A172 (cell line): ENCODE results near the gene AXIN2. TPM values are rescaled to one million over a fixed set of nuclear protein-coding genes. Genes with fewer than 3 reads are reported as not detected.

ENCODE experiments used
- DNase-seq: peaks from one replicate; pipeline ENCODE4 v3.0.0-alpha.2; 2015; ENCODE audit warnings: low spot score
- total RNA-seq: library from RNA; depleted of rRNA; stranded (reverse); fragments of >200 nt; shearing (Covaris generic); gene quantifications from 2 replicates; pipeline ENCODE4 v1.2.3, GENCODE V29; 2014; rRNA removed

The AXIN2 gene, protein sequence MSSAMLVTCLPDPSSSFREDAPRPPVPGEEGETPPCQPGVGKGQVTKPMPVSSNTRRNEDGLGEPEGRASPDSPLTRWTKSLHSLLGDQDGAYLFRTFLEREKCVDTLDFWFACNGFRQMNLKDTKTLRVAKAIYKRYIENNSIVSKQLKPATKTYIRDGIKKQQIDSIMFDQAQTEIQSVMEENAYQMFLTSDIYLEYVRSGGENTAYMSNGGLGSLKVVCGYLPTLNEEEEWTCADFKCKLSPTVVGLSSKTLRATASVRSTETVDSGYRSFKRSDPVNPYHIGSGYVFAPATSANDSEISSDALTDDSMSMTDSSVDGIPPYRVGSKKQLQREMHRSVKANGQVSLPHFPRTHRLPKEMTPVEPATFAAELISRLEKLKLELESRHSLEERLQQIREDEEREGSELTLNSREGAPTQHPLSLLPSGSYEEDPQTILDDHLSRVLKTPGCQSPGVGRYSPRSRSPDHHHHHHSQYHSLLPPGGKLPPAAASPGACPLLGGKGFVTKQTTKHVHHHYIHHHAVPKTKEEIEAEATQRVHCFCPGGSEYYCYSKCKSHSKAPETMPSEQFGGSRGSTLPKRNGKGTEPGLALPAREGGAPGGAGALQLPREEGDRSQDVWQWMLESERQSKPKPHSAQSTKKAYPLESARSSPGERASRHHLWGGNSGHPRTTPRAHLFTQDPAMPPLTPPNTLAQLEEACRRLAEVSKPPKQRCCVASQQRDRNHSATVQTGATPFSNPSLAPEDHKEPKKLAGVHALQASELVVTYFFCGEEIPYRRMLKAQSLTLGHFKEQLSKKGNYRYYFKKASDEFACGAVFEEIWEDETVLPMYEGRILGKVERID
- 0.77 and 1.2 TPM in 2 replicates for total RNA-seq

GRCh38 chr17:65561452-65562205 lies at the start of gene AXIN2:
Gene AXIN2 (minus strand): TSS chr17:65561648. CDS start chr17:65558620, 3,028 bp downstream.
- peak; percentile 66 for DNase-seq

DNA sequence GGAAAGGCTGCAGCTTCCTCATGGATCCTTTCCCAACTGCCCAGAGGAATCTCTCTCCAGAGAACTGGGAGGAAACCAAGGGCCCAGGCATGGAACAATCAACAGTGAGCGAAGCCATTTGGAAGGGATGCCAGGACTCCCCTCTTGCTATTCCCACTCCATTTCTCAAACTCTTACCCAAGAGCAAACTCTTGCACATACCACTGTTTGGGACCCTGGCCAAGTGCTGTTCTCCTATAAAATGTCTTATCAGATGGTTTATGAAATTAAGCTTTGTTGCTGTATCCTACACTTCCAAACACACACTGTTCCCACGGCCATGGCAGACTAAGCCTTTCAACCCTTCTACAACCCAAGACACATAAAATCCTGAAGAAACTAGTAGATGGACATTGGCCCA lies 48.3 kb upstream of the AXIN2 start:
- no peak for DNase-seq

GRCh38 chr17:65609286-65609685 lies 47.8 kb upstream of the AXIN2 start:
- no peak for DNase-seq

GRCh38 chr17:65604070-65604469 lies 42.6 kb upstream of the AXIN2 start:
- peak; percentile 74 for DNase-seq

GRCh38 chr17:65601881-65602280 lies 40.4 kb upstream of the AXIN2 start:
- no peak for DNase-seq

DNA sequence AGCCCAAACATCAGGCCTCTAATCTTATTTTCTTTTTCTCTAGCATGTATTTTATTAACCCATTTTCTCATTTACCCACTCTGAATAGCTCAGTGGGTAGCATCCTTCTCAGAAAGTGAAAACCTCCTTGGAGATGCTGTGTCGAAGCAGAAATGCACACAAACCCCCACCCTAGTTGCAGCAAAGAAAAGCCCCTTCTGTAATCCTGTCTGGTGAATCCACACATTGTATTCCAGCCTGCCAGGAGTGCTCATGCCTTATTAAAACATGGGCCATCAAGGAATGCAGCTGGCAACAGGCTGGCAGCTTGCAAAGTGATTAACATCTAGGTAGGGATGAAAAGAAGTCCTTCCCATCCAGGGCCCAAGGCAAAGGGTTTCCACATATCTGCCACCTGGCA lies 39.7 kb upstream of the AXIN2 start:
- no peak for DNase-seq

DNA sequence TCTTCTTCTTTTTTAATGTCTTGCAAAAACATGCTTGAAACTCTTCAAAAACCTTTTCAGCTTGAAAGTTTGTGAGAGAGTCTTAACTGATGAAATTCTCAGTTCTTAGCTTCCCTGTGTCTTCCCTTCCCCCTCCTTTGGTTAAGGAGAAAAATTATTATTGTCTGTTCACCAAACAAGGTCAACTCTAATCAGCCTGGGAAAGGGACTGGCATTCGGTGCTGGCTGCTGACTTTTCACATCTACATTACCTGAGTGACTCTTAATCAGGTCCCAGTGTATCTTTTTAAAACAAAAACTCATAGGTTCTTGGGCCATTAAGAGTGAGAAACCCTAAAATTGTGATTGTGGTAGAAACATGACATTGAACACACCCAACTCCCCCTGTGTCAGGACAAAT lies 39.1 kb upstream of the AXIN2 start:
- no peak for DNase-seq

DNA sequence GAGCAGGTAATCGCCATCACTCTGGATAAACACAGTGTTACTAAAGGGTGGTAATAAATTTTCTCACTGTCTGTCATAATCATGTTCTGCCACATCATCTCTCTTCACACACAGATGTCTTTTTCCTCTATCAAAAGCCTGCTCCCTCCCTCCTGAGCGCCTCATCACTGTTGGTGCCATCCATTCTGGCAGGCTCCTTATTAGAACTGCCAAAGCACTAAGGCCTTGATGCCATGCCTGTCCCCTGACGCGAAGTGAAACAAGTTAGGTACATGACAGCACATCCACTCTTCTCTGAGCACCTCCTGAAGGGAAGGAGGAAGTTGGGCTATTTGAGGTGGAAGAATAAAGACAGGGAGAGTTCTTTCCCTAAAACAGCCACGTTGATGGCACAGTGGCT lies 38.2 kb upstream of the AXIN2 start:
- DNase-seq, result no peak

DNA sequence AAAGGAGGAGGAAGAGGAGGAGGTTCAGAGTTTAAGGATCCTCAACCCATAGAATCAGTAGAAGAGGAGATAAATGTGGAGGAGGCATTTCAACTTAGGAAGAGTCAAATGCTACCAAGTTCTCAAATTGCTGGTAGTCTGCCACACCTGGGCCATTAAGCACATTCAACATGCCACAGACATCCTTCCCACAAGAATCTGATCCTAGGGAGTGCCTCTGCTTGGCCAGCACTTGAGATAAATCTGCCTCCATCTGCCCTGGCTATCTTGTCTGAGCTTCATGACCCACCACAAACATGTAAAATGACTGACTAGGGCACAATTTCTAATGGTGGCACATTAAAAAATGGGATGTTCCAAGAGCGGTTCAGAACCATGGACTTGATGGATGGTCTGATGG lies 37.3 kb upstream of the AXIN2 start:
- DNase-seq, result no peak

- no peak for DNase-seq
Observed at GRCh38 chr17:65595071-65595656, 33.7 kb upstream of the AXIN2 start.

GRCh38 chr17:65593855-65594845 lies 32.7 kb upstream of the AXIN2 start:
- DNase-seq, result no peak

DNA sequence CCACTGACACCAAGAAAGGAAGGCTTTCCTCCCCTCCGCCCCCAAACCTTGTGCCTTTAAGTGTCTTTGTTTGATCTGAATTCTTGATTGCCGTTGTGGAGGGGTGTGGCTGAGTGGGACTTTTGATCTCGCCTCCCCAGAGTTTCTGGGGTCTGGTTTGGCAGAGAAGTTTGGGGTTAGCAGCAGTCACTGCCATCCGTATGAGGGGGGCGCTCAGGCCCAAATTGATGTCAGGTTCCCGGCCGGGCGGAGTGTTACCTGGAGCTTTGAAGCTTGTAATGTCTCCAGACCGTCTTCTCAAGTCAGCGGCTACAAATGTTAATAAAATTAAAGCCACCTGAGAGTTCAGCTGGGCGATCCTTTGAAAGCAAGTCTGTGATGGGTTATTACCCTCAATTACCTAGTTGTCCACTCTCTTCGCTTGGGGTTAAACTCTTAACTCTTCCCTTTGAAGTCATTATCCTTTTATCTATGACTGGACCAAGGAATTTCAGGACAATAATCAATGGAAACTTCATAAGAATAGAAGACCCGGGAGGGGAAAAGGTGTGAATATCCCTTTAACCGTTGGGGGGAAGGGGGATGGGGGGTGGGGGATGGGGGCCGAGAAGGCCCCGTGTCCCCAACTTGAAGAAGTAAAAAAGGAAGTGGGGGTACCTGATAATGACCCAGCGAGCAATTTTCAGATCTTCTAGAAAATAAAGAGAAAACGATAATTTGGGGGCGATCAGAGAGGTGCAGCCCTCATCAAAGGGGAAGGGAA lies 31.8 kb upstream of the AXIN2 start:
- DNase-seq, result no peak

- DNase-seq, result no peak
Observed at GRCh38 chr17:65592125-65592965, 30.9 kb upstream of the AXIN2 start.

DNA sequence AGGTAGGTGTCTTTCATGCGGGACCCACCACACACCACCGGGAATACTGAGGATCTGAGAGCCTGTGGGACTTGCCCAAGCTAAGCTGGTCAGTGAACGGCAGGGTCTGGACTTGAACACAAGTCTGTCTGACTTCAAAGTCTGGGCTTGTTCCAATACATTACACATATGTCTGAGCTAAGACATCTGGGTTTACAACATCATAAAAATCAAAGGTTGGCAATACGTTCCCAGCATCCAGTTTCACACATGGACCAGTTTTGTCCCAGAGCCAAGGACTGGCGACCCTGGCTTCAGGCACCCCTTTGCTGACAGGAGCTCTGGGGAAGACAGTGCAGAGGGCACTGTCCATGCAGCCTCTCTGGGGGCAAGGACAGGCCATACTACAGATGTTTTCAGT lies 27.9 kb upstream of the AXIN2 start:
- DNase-seq, result no peak

GRCh38 chr17:65588181-65588808 lies 26.8 kb upstream of the AXIN2 start:
- peak; percentile 71 for DNase-seq

DNA sequence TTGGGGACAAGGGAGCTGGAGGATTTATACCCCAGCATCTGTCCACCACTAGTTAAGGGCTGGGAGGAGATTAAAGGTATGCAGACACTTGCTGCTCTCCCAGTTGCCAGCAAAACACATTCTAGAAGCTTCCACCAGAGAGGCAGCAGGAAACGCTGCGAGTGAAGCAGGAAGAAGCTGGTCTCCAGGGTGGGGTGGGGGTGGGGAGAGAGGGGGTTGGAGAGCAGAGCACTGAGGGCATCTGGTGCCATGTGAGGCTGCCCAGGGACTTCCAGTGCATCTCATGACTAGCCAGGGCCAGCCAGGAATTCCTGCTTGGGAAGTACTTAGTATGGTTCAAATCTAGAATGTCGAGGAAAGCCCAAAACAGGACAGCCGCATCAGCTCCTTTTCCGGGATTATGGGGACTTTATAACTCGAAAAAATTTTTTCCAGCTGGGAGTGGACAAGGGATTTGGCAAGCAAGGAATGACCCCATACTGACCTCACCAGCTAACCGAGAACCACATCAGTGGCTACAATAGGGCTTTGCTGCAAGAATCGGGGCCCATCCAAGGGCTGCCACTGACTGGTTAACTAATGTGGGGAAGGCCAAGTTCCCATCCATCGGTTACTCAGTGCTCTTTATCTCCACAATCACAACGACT lies 26.2 kb upstream of the AXIN2 start:
- peak; percentile 11 for DNase-seq

DNA sequence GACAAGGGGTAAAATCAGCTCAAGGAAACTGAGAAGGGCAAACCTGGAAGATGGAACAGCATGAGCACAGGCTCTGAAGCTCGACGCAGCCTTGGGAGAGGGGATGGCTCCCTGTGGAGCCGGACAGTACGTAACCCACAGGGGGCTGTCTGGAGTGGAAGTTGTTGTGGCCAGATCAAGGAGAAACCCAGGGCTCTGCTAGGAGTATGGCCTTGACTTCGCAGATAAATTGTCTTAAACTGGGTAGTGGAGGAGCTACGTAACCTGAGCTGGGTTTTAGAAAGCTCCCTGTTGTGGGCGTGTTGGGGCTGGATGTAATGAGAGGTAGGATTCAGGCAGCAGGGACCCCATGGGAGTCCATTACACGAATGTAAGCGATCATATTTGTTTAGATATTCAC lies 25.5 kb upstream of the AXIN2 start:
- no peak for DNase-seq
